Kidney (tissue), 14 donors: Measurements from ENCODE around the gene PEX10. TPM values are rescaled to one million over a fixed set of nuclear protein-coding genes. Genes with fewer than 3 reads are reported as not detected.

ENCODE experiments used
- DNase-seq, 5 donors: peaks; one replicate each; pipeline ENCODE4 v3.0.0-alpha.2; 2013 to 2020
- FAIRE-seq: peaks from 2 replicates; lab custom pipeline; 2012; peaks lifted over from hg19 to GRCh38; lab: Jason Lieb, UNC
- H3K27ac ChIP-seq, 2 donors: one replicate each; pipeline ENCODE4 v1.7.0; 2013; ENCODE audit warnings: low read depth in 2 of 2, low read length in 2 of 2, inconsistent platforms in 1 of 2
- H3K27me3 ChIP-seq: one replicate; pipeline ENCODE4 v1.7.1; 2013; ENCODE audit warnings: low read length, inconsistent platforms; ENCODE audit not compliant: control insufficient read depth, insufficient read depth
- H3K36me3 ChIP-seq, 3 donors: one replicate each; pipeline versions ENCODE4 v1.7.0 to v1.7.1; 2013; ENCODE audit warnings: low read length in 3 of 3, control low read depth in 1 of 3, inconsistent platforms in 1 of 3; ENCODE audit not compliant: insufficient read depth in 3 of 3, control insufficient read depth in 2 of 3
- H3K4me1 ChIP-seq, 3 donors: one replicate each; pipeline versions ENCODE4 v1.7.0 to v1.7.1; 2013; ENCODE audit warnings: low read length in 3 of 3, inconsistent platforms in 1 of 3, low read depth in 1 of 3; ENCODE audit not compliant: control insufficient read depth in 2 of 3, insufficient read depth in 2 of 3
- H3K4me3 ChIP-seq, 3 donors: one replicate each; pipeline versions ENCODE4 v1.7.0 to v1.8.1; 2013; ENCODE audit warnings: low read length in 3 of 3, control low read depth in 1 of 3, inconsistent platforms in 1 of 3
- H3K9ac ChIP-seq, 3 donors: one replicate each; pipeline versions ENCODE4 v1.7.0 to v1.7.1; 2013; ENCODE audit warnings: low read length in 3 of 3, control low read depth in 1 of 3, inconsistent platforms in 1 of 3
- H3K9me3 ChIP-seq, 3 donors: one replicate each; pipeline versions ENCODE4 v1.7.0 to v1.7.1; 2013; ENCODE audit warnings: low read length in 3 of 3, control low read depth in 1 of 3, inconsistent platforms in 1 of 3; ENCODE audit not compliant: control insufficient read depth in 2 of 3, insufficient read depth in 1 of 3
- CTCF ChIP-seq: IDR thresholded peaks from 3 replicates; pipeline ENCODE4 v1.5.1; 2012; ENCODE audit warnings: mild to moderate bottlenecking, moderate library complexity, borderline replicate concordance; ENCODE audit not compliant: insufficient read depth; ENCODE audit errors: extremely low read depth
- intact Hi-C: fragments of 100-400 bp; cut with DNase I; formaldehyde crosslinking; loops from one replicate; pipeline ENCODE4 v1.11.1; 2022
- polyA plus RNA-seq: library from polyadenylated mRNA; stranded (reverse); fragments of 350-450 nt; fragmentation: Illumina TruSeq; extraction: RNeasy Lipid Tissue Mini Kit (QIAGEN cat#74804); gene quantifications from one replicate; pipeline ENCODE4 v1.2.3, GENCODE V29; 2014; ENCODE audit warnings: low read depth, low replicate concordance; ENCODE audit not compliant: insufficient read depth
- total RNA-seq: library from RNA; stranded (reverse); fragmentation: NEBNext Ultra II Directional; extraction: Animal tissue kit (Norgen Biotek cat#: 25700); gene quantifications from one replicate; pipeline ENCODE4 v1.2.1, GENCODE V29; 2021
- donor health status: control.
- donor health status: control.
- donor health status: control.
- donor health status: control.
- donor health status: control.
- donor health status: DM: yes; HTN: yes; CAD: no.
- donor health status: Normal renal cell carcinoma (clear cell type).

Gene PEX10
- total and polyA plus RNA-seq, 2 donors from 2014 or later: 25.6 to 26.8 TPM

- Histone ChIP-seq H3K9me3 (no peaks in the 10 kb centered on the region), H3K4me3 (no peak overlapping the region), H3K9ac (no peak overlapping the region), H3K27ac (no peak overlapping the region), H3K27me3 (no peaks in the 10 kb centered on the region), H3K4me1 (peaks cover 0 to 16% (median 7%) of the 10 kb centered on the region in 3 donors), H3K36me3 (peaks cover 0 to 7% (median 4%) of the 10 kb centered on the region in 3 donors)
- intact Hi-C loops: no loop called here
- no peak for TF ChIP-seq CTCF
- DNase-seq (peak in 1 of 5 donors; percentile 63), FAIRE-seq (no peak)
These were observed 24.1 kb downstream of the PEX10 start for GRCh38 chr1:2388004-2388913.

- no peak overlapping the region for H3K9ac ChIP-seq
- peaks cover 0 to 7% (median 0%) of the 10 kb centered on the region in 3 donors for H3K4me1 ChIP-seq
- FAIRE-seq (no peak), DNase-seq (peak in 2 of 5 donors; percentile 19 to 66)
- no peaks in the 10 kb centered on the region for H3K9me3 ChIP-seq
- intact Hi-C loops: no loop called here
- no peak for TF ChIP-seq CTCF
- peaks cover 0 to 5% (median 2%) of the 10 kb centered on the region in 3 donors for H3K36me3 ChIP-seq
- no peak overlapping the region for H3K27ac ChIP-seq
- no peaks in the 10 kb centered on the region for H3K27me3 ChIP-seq
- no peak overlapping the region for H3K4me3 ChIP-seq
These were observed 25.4 kb downstream of the PEX10 start for GRCh38 chr1:2386636-2387611.

GRCh38 chr1:2385606-2386280, 26.6 kb downstream of the PEX10 start:
- Histone ChIP-seq H3K27ac (no peak overlapping the region), H3K36me3 (peaks cover 0 to 5% (median 2%) of the 10 kb centered on the region in 3 donors), H3K9me3 (no peaks in the 10 kb centered on the region), H3K4me3 (no peak overlapping the region), H3K9ac (no peak overlapping the region), H3K27me3 (no peaks in the 10 kb centered on the region), H3K4me1 (peaks cover 0 to 7% (median 0%) of the 10 kb centered on the region in 3 donors)
- FAIRE-seq: no peak
- peak in 2 of 5 donors; percentile 35 to 66 for DNase-seq
- no peak for TF ChIP-seq CTCF
- intact Hi-C loops: no loop called here
